Stimulated activated naive CD8-positive, alpha-beta T cell treated with anti-CD3 and anti-CD28 coated beads, Interleukin-15, Interleukin-2, amounts not matched to agents 100 ng/mL and 50 ng/mL, for 24 hours (primary cell): ENCODE results near the gene STMN3.
A peak's percentile ranks its signal among the peaks of the same experiment; 100 is the strongest.

Experiments
- H3K27ac Mint-ChIP-seq: one replicate; pipeline ENCODE4 v1.8.0; 2021; ENCODE audit warnings: mild to moderate bottlenecking, mixed read lengths
- H3K27me3 Mint-ChIP-seq: one replicate; pipeline ENCODE4 v1.8.0; 2021; ENCODE audit warnings: mixed read lengths
- H3K36me3 Mint-ChIP-seq: one replicate; pipeline ENCODE4 v1.8.0; 2021; ENCODE audit warnings: low read depth, mixed read lengths
- H3K4me1 Mint-ChIP-seq: one replicate; pipeline ENCODE4 v1.8.0; 2021; ENCODE audit warnings: low read depth, mixed read lengths
- H3K4me3 Mint-ChIP-seq: one replicate; pipeline ENCODE4 v1.8.0; 2021; ENCODE audit warnings: mild to moderate bottlenecking, mixed read lengths
- H3K9me3 Mint-ChIP-seq: one replicate; pipeline ENCODE4 v1.8.0; 2021; ENCODE audit warnings: mixed read lengths

STMN3 gene

GRCh38 chr20:63653041-63653973 lies at the start of gene STMN3:
Gene STMN3, minus strand, starts transcription at chr20:63653424. Its CDS starts 79 bp downstream, at chr20:63653345.
- Mint-ChIP-seq H3K27me3 (no peaks in the 10 kb centered on the region), H3K36me3 (no peaks in the 10 kb centered on the region), H3K27ac (peak within 1 kb of the TSS; percentile 58), H3K4me3 (peak within 1 kb of the TSS; percentile 76), H3K4me1 (peaks cover 31% of the 10 kb centered on the region), H3K9me3 (no peaks in the 10 kb centered on the region)

GRCh38 chr20:63702036-63702665 lies 48.9 kb upstream of the STMN3 start:
- Mint-ChIP-seq H3K9me3 (no peaks in the 10 kb centered on the region), H3K4me1 (peaks cover 45% of the 10 kb centered on the region), H3K27me3 (no peaks in the 10 kb centered on the region), H3K27ac (peak overlapping the region; percentile 26), H3K4me3 (no peak overlapping the region), H3K36me3 (peaks cover 19% of the 10 kb centered on the region)

GRCh38 chr20:63701329-63702035 lies 48.3 kb upstream of the STMN3 start:
- no peak overlapping the region for H3K4me3 Mint-ChIP-seq
- H3K4me1 Mint-ChIP-seq, result peaks cover 39% of the 10 kb centered on the region
- peaks cover 12% of the 10 kb centered on the region for H3K36me3 Mint-ChIP-seq
- H3K9me3 Mint-ChIP-seq, result no peaks in the 10 kb centered on the region
- H3K27ac Mint-ChIP-seq, result no peak overlapping the region
- no peaks in the 10 kb centered on the region for H3K27me3 Mint-ChIP-seq

- H3K4me3 Mint-ChIP-seq, result no peak overlapping the region
- H3K9me3 Mint-ChIP-seq, result no peaks in the 10 kb centered on the region
- no peak overlapping the region for H3K27ac Mint-ChIP-seq
- H3K27me3 Mint-ChIP-seq, result no peaks in the 10 kb centered on the region
- peaks cover 10% of the 10 kb centered on the region for H3K36me3 Mint-ChIP-seq
- H3K4me1 Mint-ChIP-seq, result peaks cover 38% of the 10 kb centered on the region
Measured at GRCh38 chr20:63701051-63701328, 47.8 kb upstream of the STMN3 start.

GRCh38 chr20:63700199-63701050 lies 47.2 kb upstream of the STMN3 start:
- no peak overlapping the region for H3K4me3 Mint-ChIP-seq
- H3K27me3 Mint-ChIP-seq, result no peaks in the 10 kb centered on the region
- H3K27ac Mint-ChIP-seq, result no peak overlapping the region
- peaks cover 33% of the 10 kb centered on the region for H3K4me1 Mint-ChIP-seq
- peaks cover 4% of the 10 kb centered on the region for H3K36me3 Mint-ChIP-seq
- no peaks in the 10 kb centered on the region for H3K9me3 Mint-ChIP-seq

GRCh38 chr20:63699466-63700198 lies 46.4 kb upstream of the STMN3 start:
- Mint-ChIP-seq H3K36me3 (no peaks in the 10 kb centered on the region), H3K4me1 (peaks cover 32% of the 10 kb centered on the region), H3K27me3 (no peaks in the 10 kb centered on the region), H3K27ac (peak overlapping the region; percentile 52), H3K9me3 (no peaks in the 10 kb centered on the region), H3K4me3 (peak overlapping the region; percentile 17)

- peak overlapping the region; percentile 52 for H3K27ac Mint-ChIP-seq
- peaks cover 32% of the 10 kb centered on the region for H3K4me1 Mint-ChIP-seq
- peaks cover 3% of the 10 kb centered on the region for H3K36me3 Mint-ChIP-seq
- H3K4me3 Mint-ChIP-seq, result peak overlapping the region; percentile 17
- H3K9me3 Mint-ChIP-seq, result no peaks in the 10 kb centered on the region
- H3K27me3 Mint-ChIP-seq, result no peaks in the 10 kb centered on the region
Measured at GRCh38 chr20:63698739-63699465, 45.7 kb upstream of the STMN3 start.

- peaks cover 6% of the 10 kb centered on the region for H3K36me3 Mint-ChIP-seq
- no peaks in the 10 kb centered on the region for H3K27me3 Mint-ChIP-seq
- no peak overlapping the region for H3K27ac Mint-ChIP-seq
- no peaks in the 10 kb centered on the region for H3K9me3 Mint-ChIP-seq
- peaks cover 35% of the 10 kb centered on the region for H3K4me1 Mint-ChIP-seq
- no peak overlapping the region for H3K4me3 Mint-ChIP-seq
Measured at GRCh38 chr20:63697868-63698545, 44.8 kb upstream of the STMN3 start.

- Mint-ChIP-seq H3K36me3 (peaks cover 8% of the 10 kb centered on the region), H3K27ac (no peak overlapping the region), H3K4me3 (peak overlapping the region; percentile 13), H3K27me3 (no peaks in the 10 kb centered on the region), H3K9me3 (no peaks in the 10 kb centered on the region), H3K4me1 (peaks cover 35% of the 10 kb centered on the region)
Measured at GRCh38 chr20:63697357-63697867, 44.2 kb upstream of the STMN3 start.

GRCh38 chr20:63696628-63697356 lies 43.6 kb upstream of the STMN3 start, which contains the start of gene TNFRSF6B:
Gene TNFRSF6B, plus strand, starts transcription at chr20:63696652. Its CDS starts 116 bp downstream, at chr20:63696768.
- no peaks in the 10 kb centered on the region for H3K9me3 Mint-ChIP-seq
- H3K27me3 Mint-ChIP-seq, result no peaks in the 10 kb centered on the region
- no peak within 1 kb of the TSS for H3K27ac Mint-ChIP-seq
- H3K4me3 Mint-ChIP-seq, result peak within 1 kb of the TSS; percentile 13
- peaks cover 10% of the 10 kb centered on the region for H3K36me3 Mint-ChIP-seq
- H3K4me1 Mint-ChIP-seq, result peaks cover 35% of the 10 kb centered on the region

GRCh38 chr20:63696306-63696627 lies 43.0 kb upstream of the STMN3 start:
- Mint-ChIP-seq H3K36me3 (peaks cover 10% of the 10 kb centered on the region), H3K27ac (no peak overlapping the region), H3K27me3 (no peaks in the 10 kb centered on the region), H3K9me3 (no peaks in the 10 kb centered on the region), H3K4me3 (no peak overlapping the region), H3K4me1 (peaks cover 35% of the 10 kb centered on the region)

- Mint-ChIP-seq H3K27ac (no peak overlapping the region), H3K36me3 (peaks cover 10% of the 10 kb centered on the region), H3K4me1 (peaks cover 35% of the 10 kb centered on the region), H3K27me3 (no peaks in the 10 kb centered on the region), H3K9me3 (no peaks in the 10 kb centered on the region), H3K4me3 (no peak overlapping the region)
Measured at GRCh38 chr20:63695424-63696305, 42.4 kb upstream of the STMN3 start.
